Fibroblast of peridontal ligament (primary cell): ENCODE data around the gene AMPD3.

Source experiments
- DNase-seq: peaks from one replicate; pipeline ENCODE4 v3.0.0-alpha.2; 2010; ENCODE audit errors: extremely low read depth

AMPD3 gene

DNA sequence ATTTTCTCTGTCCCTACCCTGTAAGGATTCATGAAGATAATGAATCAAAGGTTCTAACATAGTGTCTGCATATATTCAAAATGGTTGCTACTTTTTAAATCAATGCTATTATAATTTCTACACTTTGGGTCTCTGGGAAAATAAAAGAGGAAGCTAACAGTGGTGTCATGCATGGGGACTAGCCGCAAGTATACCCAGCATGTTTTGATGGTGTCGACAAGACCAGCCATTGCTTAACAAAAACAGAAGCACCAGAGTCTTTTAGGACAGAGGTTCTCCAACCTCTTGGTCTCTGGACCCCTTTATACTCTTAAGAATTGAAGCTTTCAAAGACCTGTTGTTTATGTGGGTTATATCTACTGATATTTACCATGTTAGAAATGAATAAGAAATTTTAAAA, 48.2 kb downstream of the AMPD3 start:
- DNase-seq: no peak

DNA sequence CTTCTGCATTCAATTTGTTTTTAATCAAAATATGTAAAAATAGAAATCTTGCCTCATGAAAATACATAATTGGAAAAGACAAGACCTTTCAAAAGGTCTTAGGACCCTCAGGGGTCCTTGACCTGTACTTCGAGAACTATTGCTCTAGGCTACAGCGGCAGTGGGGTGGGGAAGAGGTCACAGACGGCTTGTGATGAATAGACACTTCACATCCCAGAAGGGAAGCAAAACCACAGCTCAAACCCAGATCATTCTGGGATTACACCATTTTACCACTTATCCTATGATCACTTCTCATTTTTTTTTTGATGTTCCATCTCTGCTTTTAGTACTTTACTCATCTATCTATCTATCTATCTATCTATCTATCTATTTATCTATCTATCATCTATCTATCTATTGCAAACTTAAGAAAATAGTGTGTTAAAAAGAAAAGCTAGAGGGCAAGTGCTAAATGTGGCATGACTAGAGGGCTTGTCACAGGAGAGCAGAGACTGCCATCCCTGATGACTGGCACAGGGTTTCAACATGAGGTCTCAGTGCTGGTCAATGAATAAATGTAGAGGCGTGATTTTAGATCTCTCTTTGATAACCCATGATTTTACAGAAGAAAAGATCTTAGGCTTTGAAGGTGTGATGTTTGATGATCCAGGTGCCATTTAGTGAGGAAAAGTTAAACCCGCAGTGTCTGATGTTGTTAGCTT, 48.9 kb downstream of the AMPD3 start:
- DNase-seq: no peak

DNA sequence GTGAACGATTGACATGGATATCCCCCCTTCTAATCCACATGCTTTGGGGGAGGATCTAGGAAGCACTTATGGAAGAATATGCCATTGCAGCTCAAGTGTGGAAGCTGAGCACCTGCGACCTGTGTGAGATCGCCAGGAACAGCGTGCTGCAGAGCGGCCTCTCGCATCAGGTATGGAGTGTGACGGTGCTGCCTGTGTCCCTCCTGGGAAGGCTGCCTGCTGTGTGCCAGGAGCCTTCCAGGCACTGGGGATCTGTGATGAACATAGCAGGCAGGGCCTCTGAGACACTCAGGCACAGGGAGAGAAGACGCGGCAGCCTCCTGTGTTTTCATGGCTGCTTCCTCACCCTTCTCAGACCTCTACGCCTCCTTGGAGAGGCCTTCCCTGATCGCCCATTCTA, 49.4 kb downstream of the AMPD3 start:
- DNase-seq: no peak

DNA sequence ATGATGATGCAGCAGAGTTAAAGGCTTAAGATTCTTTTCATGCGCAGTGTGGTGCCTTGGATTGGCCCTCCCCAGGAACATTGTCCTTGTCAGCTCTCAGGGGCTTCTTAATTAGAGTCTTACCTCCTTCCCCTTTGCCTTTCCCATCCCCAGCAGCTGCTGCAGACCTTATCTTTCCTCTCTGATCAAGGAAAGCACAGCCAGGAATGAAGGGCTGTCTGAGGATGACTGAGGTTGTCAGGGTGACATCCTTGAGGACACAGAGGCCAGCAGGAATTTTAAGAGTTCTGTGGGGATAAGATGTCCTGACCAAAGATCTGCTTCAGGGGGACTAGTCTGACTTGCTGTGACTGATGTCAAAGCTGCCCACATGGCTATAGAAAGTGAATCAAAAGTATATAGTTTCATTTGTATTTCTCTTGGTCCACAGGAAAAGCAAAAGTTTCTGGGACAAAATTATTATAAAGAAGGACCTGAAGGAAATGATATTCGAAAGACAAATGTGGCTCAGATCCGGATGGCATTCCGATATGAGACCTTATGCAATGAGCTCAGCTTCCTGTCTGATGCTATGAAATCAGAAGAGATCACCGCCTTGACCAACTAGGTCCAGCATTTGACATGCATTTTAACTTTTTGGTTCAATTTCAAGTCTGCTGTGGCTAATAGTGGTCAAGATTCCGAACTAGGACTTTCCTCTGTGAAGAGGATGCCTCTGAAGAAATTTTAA, 50.4 kb downstream of the AMPD3 start:
- DNase-seq: no peak

DNA sequence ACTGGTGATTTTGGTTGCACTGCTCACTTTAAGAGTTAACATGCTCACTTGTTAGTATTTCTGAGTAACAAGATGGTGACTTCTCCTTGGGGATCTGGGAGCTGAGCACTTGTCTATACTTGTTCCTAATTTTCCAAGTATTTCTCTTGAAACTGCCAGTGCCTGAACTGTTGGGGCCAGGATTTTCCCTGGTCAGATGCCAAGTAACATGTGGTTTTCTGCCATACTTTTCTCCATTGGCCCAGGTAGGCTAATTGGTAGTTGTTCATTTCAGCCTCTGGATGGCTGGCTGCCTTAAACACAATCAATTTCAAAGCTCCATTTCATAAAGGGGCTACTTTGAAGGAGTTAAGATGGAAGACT, 50.9 kb downstream of the AMPD3 start:
- DNase-seq: no peak

DNA sequence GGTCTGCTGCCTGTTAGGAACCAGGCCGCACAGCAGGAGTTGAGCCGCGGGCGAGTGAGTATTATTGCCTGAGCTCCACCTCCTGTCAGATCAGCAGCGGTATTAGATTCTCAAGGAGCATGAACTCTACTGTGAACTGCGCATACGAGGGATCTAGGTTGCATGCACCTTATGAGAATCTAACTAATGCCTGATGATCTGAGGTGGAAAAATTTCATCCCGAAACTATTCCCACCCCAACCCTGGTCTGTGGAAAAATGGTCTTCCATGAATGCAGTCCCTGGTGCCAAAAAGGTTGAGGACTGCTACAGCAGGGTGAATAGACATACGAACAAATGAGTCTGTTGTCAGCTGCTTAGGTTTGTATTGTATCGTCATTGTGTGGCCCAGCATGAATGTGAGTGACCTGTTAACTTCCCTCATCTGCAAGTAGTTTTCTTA, 56.1 kb downstream of the AMPD3 start:
- DNase-seq: no peak

DNA sequence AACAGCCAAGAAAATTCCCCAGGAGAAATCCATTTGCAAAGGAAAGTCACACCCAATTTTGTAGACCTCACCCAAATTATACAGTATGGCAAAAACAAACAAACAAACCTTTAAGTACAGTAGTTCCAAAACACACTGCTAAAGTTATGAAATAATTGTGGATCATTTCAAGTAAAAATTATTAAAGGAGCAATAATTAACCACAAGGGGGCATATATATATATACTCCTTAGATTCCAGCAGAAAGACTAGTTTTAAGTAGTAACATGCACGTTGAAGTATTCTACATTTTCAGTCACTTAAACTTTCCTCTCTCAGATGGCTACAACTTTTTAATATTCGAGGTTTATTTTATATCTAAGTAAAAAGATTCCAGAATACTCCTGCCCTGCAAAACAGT, 59.1 kb downstream of the AMPD3 start:
- peak; percentile 48 for DNase-seq

DNA sequence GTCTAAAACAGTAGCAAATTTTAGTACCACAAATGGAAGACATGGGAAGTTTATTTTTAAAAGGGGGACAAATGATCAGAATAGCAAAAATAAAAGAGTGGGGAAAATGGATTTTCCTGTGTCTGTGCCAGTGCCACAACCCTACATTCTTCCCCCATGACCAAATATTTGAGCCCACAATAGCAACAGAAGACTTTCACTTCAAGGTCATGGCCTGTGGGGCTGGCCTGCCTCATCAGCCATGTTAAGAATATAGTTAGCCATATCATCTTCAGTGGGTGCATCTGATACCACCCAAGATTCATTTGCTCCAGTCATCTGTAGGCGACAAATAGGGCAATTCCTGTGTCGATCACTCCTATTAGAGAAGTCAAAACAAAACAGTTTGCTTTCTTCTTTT, 59.6 kb downstream of the AMPD3 start:
- DNase-seq: no peak

DNA sequence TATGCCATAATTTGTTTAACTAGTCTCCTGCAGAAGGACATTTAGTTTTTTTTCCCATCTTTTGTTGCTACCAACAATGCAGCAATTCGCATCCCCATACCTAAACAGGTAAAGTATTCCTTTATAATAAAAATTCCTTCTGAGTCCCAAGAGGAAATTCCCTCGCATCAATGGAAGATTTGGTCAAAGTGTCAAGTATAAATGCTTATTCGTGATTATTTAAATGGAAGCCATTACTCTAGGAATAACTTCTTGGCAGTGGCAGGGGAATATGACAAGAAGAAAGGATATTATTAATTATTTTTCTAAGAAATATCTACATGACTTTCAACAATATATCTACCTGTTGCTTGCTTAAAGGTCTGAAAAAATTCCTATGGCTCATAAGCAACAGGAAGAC, 60.4 kb downstream of the AMPD3 start:
- no peak for DNase-seq

DNA sequence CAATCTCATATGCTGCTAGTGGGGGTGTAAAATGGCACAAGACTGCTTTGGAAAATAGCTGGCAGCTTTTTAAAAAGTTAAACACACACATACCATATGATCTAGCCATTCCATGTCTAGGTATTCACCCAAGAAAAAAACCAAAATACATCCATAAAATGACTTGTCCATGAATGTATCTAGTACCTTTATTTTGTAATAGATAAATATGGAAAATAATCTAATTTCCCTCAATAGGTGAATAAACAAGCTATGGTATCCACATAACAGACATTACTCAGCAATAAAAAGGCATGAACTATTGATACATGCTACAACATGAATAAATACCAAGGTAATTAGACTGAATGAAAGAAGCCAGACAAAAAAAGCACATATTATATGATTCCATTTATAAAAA, 63.1 kb downstream of the AMPD3 start:
- no peak for DNase-seq

DNA sequence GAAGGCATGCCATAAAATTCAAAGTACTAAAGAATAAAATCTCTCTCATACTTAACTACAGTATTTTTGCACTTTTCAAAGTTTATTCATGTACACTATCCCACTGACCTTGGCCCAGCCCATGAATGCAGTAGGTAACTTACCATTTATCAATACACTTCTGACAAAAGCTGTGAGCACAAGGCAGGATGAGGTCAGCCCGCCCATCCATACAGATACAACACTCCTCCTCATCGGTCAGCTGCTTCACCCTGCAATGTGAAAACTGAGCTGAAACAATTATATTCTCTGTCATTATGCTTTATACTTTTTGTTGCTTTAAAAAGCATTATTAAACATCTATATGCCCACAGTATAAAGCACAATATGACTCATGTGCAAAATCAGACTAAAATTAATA, 63.8 kb downstream of the AMPD3 start:
- no peak for DNase-seq

DNA sequence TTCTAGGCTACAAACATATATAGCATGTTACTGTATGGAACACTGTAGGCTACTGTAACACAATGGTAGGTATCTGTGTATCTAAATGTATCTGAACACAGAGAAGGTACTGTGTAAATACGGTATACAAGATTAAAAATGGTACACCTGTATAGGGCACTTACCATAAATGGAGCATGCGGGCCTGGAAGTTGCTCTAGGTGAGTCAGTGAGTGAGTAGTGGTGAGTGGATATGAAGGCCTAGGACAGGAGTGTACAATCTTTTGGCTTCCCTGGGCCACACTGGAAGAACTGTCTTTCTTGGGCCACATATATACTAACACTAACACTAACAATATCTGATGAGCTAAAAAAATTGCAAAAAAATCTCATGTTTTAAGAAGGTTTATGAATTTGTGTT, 64.6 kb downstream of the AMPD3 start:
- no peak for DNase-seq

DNA sequence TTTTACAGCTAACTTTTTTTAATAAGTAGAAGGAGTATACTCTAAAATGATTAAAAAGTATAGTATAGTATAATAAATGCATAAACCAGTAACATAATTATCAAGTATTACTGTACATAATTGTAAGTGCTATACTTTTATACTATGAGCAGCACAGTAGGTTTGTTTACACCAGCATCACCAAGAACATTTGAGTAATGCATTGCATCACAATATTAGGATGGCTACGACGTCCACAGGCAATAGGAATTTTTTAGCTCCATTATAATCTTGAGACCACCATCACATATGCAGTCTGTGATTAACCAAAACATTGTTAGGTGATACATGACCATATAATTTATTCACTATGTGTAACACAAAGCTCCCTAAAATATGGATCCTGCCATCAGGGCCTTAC, 65.5 kb downstream of the AMPD3 start:
- DNase-seq: no peak

DNA sequence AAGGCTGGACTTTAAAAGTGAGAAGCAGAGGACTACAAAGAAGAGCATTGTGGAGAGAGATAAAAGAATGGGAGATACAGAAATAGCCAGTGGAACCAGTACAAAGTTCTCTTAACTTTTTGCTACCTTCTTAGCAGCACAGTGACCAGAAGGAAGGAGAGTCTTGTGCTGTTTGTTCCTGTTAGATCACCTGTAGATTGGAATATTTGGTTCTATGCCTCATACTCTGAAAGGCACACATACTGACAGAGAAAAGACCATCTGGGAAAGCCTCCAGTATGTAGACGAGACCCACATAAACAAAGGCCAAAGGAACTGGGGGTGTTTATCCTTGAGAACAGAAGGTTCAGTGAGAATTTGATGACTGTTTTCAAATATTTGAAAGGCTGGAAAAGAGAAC, 67.2 kb downstream of the AMPD3 start:
- DNase-seq: no peak

DNA sequence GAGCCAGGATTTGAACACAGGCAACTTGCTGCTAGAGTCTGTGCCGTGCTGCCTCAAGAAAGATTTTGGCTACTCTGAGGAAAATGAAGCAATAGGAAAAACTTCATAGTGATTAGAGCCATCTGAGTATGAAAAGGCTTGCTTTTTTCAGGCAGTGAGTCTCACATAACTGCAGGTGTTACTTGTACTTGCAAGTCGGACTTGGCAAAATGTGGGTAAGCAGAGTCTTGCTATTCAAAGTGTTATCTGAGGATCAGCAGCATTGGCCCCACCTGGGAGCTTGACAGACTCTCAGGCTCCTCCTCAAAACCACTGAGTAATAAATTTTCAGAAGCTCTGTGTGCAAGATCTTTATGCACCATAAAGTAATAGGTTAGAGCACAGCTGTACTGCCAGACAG, 67.9 kb downstream of the AMPD3 start:
- no peak for DNase-seq

DNA sequence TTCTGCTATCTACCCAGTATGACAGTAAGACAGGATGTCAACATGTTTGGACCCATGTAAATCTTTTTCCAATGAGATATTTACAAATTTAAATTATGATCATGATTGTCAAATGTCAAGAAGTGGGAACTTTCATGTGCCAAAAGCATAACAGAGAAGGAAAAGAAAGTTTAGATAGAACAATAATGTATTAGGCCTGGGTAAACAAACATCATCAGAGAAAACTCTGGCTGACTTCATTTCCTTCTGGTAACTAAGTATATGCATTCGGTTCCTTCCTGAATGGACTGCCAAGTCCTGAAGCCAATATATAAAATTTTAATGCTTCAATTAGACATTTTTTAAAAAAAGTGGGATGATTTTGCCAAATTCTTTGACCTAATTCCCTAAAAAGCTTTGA, 69.4 kb downstream of the AMPD3 start:
- DNase-seq: no peak

DNA sequence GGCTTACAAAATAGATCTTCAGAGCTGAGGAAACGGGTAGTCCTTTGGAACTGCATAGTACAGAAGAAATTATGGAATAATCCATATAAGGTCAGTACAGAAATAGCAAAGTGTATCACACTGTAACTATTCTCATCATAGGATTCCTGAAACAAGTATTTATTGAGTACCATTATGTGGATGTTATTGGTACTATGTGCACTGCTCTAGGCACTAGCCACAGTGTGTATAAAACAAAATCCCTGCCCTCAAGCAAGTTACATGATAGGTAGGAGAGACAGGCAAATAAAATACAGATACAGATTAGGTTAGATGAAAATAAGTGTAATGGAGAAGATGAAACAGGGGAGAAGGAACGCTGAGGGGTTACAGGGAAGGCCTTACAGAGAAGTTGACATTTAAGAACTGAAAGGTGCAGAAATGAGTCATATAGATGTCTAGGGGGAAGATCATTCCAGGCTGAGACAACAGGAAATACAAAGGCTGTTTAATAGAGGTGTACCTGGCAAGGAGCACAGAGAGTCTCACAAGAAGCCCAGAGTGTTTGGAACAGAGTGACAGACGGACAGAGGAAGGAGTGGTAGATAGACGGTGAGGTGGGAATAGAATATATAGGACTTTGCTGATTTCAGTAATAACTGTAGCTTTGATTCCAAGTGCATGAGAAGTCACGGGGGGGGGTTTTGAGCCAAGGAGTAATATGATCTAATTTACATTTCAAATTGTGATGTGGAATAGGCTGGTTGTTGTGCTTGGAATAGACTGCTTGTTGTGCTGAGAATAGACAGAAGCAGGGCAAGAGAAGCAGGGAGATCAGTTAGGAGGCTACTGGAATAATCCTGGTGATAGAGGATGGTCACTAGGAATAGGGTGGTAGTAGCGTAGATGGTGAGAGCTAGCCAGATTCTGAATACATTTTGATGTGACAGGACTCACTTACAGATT, 72.2 kb downstream of the AMPD3 start:
- DNase-seq: peak; percentile 68

DNA sequence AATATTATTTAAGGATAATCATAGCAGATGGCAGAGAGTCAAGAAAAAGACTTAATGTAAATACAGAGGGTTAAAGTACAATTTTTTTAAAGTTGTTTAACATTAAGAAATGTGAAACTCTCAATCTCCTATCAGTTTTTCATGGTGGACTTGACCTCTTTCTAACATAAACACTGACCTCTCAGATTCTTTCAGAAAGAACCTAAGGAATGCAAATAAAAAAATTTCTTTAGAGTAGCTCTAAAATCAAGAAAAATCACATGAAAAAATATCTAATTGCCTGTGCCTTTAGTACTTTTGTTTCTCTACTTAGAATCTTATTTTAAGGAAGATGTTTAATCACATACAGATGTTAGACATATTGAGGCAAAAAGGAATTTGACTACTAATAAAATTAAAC, 73.1 kb downstream of the AMPD3 start:
- peak; percentile 63 for DNase-seq

DNA sequence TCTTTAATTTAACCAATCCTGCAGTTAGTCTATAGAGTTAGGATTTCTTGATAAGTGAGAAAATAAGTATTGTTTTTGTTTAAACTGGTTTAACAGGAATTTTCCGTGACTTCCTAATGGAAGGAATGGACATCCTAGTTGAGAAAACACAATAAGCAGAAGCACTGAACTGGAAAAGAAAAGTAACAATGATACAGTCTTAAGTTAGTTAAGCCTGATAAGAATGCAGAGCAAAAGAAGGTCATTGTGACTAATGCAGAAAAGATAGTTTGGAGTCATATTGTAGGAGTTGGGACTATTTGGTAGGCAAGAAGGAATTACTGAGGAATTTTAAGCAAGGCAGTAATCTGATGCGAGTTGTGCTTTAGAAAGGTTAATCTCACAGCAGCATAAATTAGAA, 74.2 kb downstream of the AMPD3 start:
- peak; percentile 65 for DNase-seq

DNA sequence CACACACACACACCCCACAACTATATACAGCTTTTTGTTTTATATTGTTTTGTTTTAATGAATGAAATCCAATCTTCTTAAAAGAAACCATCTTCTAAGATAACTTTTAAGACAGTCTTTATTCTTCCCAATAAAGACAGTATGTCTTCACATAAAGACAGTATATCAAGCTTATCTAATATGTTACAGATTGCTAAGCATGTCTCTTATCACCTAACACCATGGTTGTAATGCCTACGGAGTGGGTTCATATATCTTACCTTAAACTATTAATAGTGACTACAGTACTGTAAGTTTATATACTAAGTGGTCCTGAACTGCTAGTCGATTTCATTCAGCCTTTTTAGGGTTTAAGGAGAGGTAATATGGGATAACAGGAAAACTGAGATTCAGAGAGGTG, 77.5 kb downstream of the AMPD3 start:
- DNase-seq: no peak

DNA sequence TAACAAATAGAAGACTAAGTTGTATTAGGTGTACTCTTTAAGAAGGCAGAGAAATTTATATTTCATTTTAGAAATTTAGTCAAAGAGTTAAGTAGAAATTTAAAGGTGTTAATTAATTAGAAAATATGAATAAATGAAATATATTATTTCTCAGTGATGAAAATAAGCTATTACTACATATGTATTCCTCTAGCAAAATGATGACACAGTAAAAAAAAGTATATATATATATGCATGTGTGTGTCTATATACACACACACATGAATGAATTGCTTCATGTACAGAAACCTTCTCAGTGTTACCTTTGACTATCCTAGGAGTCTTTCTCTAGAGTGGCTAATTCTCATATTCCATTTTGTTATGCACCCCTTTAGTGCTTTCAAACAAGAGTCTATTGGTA, 78.3 kb downstream of the AMPD3 start:
- no peak for DNase-seq

DNA sequence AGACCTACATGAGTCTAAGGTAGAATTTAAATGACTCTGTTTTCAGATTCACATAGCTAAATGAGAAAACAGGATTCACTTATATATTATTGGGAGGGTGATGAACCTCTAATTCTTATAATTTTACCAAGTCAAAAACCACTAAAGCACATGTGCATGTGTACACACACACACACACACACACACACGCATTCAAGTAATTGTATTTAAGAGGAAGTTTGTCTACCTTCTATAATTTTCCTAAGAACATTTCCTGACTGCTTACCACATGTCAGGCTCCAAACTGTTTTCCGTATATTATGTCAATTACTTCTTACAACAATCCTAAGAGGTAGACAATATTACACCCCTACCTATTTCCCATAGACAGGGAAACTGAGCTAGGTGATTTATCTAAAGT, 79.3 kb downstream of the AMPD3 start:
- no peak for DNase-seq

DNA sequence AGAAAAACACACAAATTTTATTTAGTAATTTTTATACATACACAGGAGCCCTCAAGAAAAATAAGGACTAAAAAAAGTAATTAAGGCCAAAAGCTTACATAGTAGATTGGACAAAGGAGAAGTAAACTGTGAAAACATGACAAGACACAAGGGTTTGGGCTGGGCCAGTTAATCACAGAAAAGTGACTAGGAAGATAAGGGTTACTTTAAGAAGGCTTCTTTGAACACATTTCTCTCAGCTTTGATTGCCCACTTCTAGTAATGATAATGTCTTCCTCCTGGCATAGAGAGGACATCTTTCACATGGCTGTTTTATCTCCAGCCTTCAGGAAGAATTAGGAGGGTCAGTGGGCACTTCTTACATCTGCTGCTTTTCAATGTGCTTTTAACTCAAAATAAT, 82.5 kb downstream of the AMPD3 start:
- DNase-seq: no peak
